A673 (cell line): ENCODE measurements around the gene MYO5B. TPM values are rescaled to one million over a fixed set of nuclear protein-coding genes. Genes with fewer than 3 reads are reported as not detected.

Source experiments
- BruUV-seq: library from RNA; stranded (reverse); fragments of 400-500 nt; replicated peaks from 2 replicates; lab custom pipeline; 2021; lab: Mats Ljungman, UMichigan
- CTCF ChIA-PET: fragments of 300-600 bp; sonication (Branson Sonifier 250); formaldehyde crosslinking; loops from one replicate; lab custom pipeline; 2022; ENCODE audit warnings: antibody characterized with exemption; lab: Charles Lee
- POLR2A ChIA-PET: fragments of 300-600 bp; sonication (Branson Sonifier 250); formaldehyde crosslinking; loops from one replicate; lab custom pipeline; 2022; ENCODE audit warnings: antibody characterized with exemption; ENCODE audit not compliant: low non-redundant PET; lab: Charles Lee
- DNase-seq: peaks from one replicate; pipeline ENCODE4 v3.0.0-alpha.2; 2015; ENCODE audit warnings: low spot score
- H3K27ac ChIP-seq: fragments of 200-600 bp; sonication (generic); 2 replicates; pipeline ENCODE4 v1.5.1; 2016; ENCODE audit warnings: mixed run types, low read depth, mild to moderate bottlenecking, mixed read lengths, antibody characterized with exemption, low read length; ENCODE audit not compliant: poor library complexity, severe bottlenecking
- H3K27me3 ChIP-seq: fragments of 200-600 bp; sonication (generic); replicated peaks from 2 replicates; pipeline ENCODE4 v1.6.1; 2017; ENCODE audit warnings: mixed run types, low read depth, mild to moderate bottlenecking, mixed read lengths, antibody characterized with exemption, low read length; ENCODE audit not compliant: insufficient read depth, poor library complexity
- H3K36me3 ChIP-seq: fragments of 200-600 bp; sonication (generic); 2 replicates; pipeline ENCODE4 v1.6.1; 2016; ENCODE audit warnings: mixed run types, mild to moderate bottlenecking, mixed read lengths, antibody characterized with exemption, low read length; ENCODE audit not compliant: insufficient read depth, poor library complexity, severe bottlenecking
- H3K4me1 ChIP-seq: fragments of 200-600 bp; sonication (generic); 2 replicates; pipeline ENCODE4 v1.6.1; 2017; ENCODE audit warnings: mixed run types, mild to moderate bottlenecking, mixed read lengths, antibody characterized with exemption, low read length; ENCODE audit not compliant: insufficient read depth, poor library complexity, severe bottlenecking
- H3K4me3 ChIP-seq: fragments of 200-600 bp; sonication (generic); 2 replicates; pipeline ENCODE4 v1.5.1; 2016; ENCODE audit warnings: low read depth, mixed run types, mild to moderate bottlenecking, mixed read lengths, low read length; ENCODE audit not compliant: poor library complexity, severe bottlenecking
- H3K9me3 ChIP-seq: fragments of 200-600 bp; sonication (generic); 2 replicates; pipeline ENCODE4 v1.6.1; 2016; ENCODE audit warnings: mixed run types, low read depth, mild to moderate bottlenecking, mixed read lengths, antibody characterized with exemption, low read length; ENCODE audit not compliant: poor library complexity, severe bottlenecking
- EZH2 ChIP-seq: fragments of 200-600 bp; sonication (generic); IDR thresholded peaks from 2 replicates; pipeline ENCODE4 v1.6.1; 2017; ENCODE audit warnings: borderline replicate concordance, low read depth, mild to moderate bottlenecking, mixed read lengths, antibody characterized with exemption, low read length; ENCODE audit not compliant: poor library complexity, severe bottlenecking
- intact Hi-C: fragments of 100-400 bp; cut with micrococcal nuclease; formaldehyde crosslinking; loops from one replicate; pipeline ENCODE4 v1.10.0; 2022; ENCODE audit not compliant: unreplicated experiment
- total RNA-seq: library from RNA; stranded (reverse); gene quantifications from 2 replicates; pipeline ENCODE4 v1.2.3, GENCODE V29; 2021
- TF ChIP-seq, protein P1 (sequence below): fragments of 300-800, 200-600 bp; sonication (generic); conservative IDR thresholded peaks from 2 replicates; pipeline ENCODE4 v1.5.1; 2017; ENCODE audit warnings: low read depth, mild to moderate bottlenecking, antibody characterized with exemption, low read length, moderate library complexity, mixed read lengths

The MYO5B gene
- total RNA-seq, 1 experiment from 2014 or later = 0.30 TPM

DNA sequence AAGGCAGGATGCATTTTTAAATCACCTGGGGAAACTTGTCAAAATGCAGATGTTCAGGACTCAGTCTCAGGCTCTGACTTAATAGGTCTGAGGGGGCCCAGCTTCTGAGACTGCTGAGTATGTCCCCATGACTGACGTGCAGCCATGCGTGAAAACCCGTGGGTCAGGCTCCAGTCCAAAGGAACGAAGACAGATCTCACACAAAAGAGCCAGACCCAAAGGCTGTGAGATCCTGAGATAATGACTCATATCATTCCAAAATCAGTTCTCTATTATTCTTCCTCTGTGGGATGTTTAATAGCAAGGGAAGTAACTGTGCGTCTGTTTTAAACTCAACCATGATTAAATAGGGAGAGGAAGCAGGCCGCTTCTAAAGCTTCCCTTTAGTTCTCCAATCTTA, 274.2 kb downstream of the MYO5B start:
- CTCF ChIA-PET = no interaction called here
- intact Hi-C loops = no loop called here
- peaks cover 6% of the 10 kb centered on the region for H3K4me1 ChIP-seq
- no peaks in the 10 kb centered on the region for H3K9me3 ChIP-seq
- no peak overlapping the region for H3K4me3 ChIP-seq
- no peak overlapping the region for H3K27ac ChIP-seq
- POLR2A ChIA-PET = no interaction called here
- no peaks in the 10 kb centered on the region for H3K36me3 ChIP-seq
- BruUV-seq = no TSS peak
- DNase-seq = peak; percentile 75
- TF ChIP-seq, protein P1, sequence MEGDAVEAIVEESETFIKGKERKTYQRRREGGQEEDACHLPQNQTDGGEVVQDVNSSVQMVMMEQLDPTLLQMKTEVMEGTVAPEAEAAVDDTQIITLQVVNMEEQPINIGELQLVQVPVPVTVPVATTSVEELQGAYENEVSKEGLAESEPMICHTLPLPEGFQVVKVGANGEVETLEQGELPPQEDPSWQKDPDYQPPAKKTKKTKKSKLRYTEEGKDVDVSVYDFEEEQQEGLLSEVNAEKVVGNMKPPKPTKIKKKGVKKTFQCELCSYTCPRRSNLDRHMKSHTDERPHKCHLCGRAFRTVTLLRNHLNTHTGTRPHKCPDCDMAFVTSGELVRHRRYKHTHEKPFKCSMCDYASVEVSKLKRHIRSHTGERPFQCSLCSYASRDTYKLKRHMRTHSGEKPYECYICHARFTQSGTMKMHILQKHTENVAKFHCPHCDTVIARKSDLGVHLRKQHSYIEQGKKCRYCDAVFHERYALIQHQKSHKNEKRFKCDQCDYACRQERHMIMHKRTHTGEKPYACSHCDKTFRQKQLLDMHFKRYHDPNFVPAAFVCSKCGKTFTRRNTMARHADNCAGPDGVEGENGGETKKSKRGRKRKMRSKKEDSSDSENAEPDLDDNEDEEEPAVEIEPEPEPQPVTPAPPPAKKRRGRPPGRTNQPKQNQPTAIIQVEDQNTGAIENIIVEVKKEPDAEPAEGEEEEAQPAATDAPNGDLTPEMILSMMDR = no peak
- no peak for TF ChIP-seq EZH2
- peaks cover 60% of the 10 kb centered on the region for H3K27me3 ChIP-seq

GRCh38 chr18:49917742-49918141, 277.2 kb downstream of the MYO5B start:
- H3K27ac ChIP-seq = no peak overlapping the region
- H3K4me1 ChIP-seq = peaks cover 6% of the 10 kb centered on the region
- H3K36me3 ChIP-seq = no peaks in the 10 kb centered on the region
- no TSS peak for BruUV-seq
- H3K27me3 ChIP-seq = peaks cover 58% of the 10 kb centered on the region
- ChIA-PET CTCF (no interaction called here), POLR2A (no interaction called here)
- H3K4me3 ChIP-seq = no peak overlapping the region
- no peak for TF ChIP-seq EZH2
- TF ChIP-seq, protein P1 = no peak
- no peak for DNase-seq
- H3K9me3 ChIP-seq = no peaks in the 10 kb centered on the region
- intact Hi-C loops = no loop called here

DNA sequence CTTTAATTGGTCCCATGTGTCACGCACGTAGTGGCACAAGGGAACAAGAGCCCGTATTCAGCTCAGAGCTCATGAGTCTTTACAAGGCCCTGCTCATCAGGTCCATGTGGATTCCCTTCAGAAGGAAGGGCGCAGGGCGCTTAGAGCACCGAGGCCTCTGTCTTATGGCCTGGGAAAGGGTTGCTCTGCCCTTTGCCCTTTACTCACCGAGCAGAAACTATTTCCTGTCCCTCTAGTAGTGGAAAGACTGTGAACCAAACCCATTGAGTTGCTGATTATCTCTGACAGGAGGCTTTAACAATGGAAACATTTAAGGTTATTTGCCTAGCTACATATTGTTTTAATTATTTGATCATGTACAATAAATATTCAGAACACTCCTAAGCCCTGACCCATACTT, 279.6 kb downstream of the MYO5B start:
- ChIA-PET CTCF (no interaction called here), POLR2A (no interaction called here)
- Histone ChIP-seq H3K9me3 (no peaks in the 10 kb centered on the region), H3K36me3 (no peaks in the 10 kb centered on the region), H3K4me3 (no peak overlapping the region), H3K27ac (no peak overlapping the region), H3K4me1 (peaks cover under 1% of the 10 kb centered on the region), H3K27me3 (peaks cover 34% of the 10 kb centered on the region)
- BruUV-seq = no TSS peak
- DNase-seq = no peak
- TF ChIP-seq, protein P1 = no peak
- no peak for TF ChIP-seq EZH2
- intact Hi-C loops = no loop called here
